Cerebellar cortex (tissue), 1 donor: Measurements from ENCODE around the gene PCNX1.
"Not testable (repeated sequence)": the region's sequence is repeated elsewhere in the genome, so short reads cannot be mapped to it uniquely, and the experiment has no call there.

Experiments used
- DNase-seq: peaks from one replicate; pipeline ENCODE4 v3.0.0-alpha.2; 2015; ENCODE audit warnings: low spot score

The PCNX1 gene

GRCh38 chr14:70916799-70917198, 9.5 kb downstream of the PCNX1 start:
- DNase-seq, result no peak

DNA sequence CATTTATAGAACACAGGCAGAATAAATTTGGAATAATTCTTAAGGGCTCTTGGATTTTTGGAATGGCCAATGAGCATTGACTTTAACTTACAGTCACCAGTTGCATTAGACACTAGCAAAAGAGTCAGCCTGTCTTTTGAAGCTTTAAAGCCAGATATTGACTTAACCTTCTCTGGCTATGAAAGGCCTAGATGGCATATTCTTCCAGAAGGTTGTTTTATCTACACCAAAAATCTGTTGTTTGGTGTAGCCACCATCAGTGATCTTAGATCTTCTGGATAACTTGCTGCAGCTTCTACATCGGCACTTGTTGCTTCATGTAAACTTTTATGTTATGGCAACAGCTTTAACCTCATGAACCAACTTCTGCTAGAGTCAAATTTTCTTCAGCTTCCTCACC, 10.4 kb downstream of the PCNX1 start:
- no peak for DNase-seq

GRCh38 chr14:70919774-70920173, 12.5 kb downstream of the PCNX1 start:
- no peak for DNase-seq

DNA sequence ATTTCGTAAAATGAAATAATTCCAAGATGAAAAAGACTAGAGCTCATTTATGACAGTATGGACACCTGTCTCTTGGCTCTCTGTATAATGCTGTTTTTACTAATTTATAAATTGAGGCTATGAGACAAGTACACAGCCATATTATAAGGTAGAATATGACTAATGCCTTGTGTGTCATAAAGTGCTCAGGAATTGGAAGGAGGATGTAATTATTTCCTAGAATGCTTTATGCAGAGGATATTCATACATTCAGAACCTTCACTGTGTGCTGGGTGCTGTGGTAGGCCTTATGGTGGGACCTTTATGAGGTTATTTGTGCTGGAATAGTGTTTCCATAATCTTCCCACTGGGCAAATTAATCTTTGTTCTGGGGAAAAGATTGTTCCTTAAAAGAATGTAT, 13.3 kb downstream of the PCNX1 start:
- no peak for DNase-seq

GRCh38 chr14:70921669-70922068, 14.4 kb downstream of the PCNX1 start:
- no peak for DNase-seq

DNA sequence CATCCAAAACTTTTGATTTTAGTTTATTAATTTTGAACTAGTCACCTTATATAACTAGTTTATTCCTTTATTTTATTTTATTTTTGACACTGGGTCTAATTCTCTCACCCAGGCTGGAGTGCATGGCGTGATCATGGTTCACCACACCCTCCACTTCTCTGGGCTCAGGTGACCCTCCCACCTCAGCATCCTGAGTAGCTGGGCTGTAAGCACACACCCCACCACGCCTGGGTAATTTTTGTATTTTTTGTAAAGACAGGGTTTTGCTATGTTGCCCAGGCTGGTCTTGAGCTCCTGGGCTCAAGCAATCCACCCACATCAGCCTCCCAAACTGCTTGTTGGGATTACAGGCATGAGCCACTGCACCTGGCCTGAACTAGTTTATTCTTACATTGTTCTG, 17.3 kb downstream of the PCNX1 start:
- no peak for DNase-seq

DNA sequence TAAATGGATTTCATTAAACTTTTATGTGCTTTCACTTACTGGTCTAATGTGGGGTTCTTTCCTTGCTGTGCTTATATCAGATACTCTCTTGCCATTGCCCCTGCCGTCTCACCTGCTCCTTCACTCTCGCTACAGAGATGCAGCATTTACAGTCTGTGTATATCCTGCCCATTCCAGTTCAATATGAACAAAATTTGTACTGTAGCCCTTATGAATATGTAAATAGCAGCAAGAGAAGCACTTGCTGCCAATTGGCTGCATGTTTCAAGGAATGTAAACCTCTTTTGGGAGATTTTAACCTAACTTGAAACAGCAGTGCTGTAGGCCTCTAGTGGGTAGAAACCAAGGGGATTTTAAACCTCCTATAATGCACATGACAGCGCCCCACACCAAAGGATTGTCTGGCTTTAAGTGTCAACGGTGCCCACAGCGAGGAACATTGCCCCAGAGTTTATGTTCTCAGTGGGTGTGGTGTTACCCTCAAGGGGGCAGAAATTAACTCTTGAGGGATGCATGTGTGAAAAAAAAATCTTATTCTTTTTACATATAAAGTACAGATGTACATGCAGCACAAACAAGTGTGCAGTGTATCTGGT, 19.1 kb downstream of the PCNX1 start:
- DNase-seq, result no peak

- DNase-seq, result no peak
These were observed 23.7 kb downstream of the PCNX1 start for GRCh38 chr14:70931008-70931407.

GRCh38 chr14:70934084-70934483, 26.8 kb downstream of the PCNX1 start:
- DNase-seq, result no peak

DNA sequence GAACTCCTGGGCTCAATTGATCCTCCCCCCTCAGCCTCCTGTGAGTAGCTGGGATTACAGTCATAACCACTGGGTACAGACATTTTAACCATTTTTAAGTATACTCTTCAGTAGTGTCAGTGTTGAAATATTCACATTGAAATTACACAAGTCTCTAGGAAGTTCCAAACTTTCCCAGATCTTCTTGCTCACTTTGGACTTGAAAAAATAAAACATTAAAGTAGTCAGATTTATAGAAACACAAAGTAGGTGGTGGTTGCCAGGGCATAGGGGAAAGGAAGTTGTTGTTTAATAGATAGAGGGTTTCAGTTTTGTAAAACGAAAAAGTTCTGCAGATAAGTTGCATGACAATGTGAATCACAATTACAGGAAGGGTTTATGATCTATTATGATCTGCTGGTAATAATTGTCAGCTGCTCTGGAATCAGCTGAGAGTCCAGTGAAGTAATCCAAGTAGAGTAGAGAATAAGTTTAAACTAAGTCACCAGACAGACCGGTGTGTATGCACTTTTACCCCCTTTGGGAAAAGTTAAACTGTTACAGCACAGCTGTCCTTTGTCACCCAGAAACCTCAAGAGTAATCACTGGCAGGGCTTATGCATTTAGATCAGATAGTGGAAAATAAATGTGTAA, 27.4 kb downstream of the PCNX1 start:
- DNase-seq, result no peak

- DNase-seq, result no peak
These were observed 27.9 kb downstream of the PCNX1 start for GRCh38 chr14:70935135-70935534.

DNA sequence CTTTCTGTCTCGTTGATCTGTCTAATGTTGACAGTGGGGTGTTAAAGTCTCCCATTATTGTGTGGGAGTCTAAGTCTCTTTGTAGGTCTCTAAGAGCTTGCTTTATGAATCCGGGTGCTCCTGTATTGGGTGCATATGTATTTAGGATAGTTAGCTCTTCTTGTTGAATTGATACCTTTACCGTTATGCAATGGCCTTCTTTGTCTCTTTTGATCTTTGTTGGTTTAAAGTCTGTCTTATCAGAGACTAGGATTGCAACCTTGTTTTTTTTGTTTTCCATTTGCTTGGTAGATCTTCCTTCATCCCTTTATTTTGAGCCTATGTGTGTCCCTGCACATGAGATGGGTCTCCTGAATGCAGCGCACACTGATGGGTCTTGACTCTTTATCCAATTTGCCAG, 32.4 kb downstream of the PCNX1 start:
- DNase-seq, result not testable (repeated sequence)

DNA sequence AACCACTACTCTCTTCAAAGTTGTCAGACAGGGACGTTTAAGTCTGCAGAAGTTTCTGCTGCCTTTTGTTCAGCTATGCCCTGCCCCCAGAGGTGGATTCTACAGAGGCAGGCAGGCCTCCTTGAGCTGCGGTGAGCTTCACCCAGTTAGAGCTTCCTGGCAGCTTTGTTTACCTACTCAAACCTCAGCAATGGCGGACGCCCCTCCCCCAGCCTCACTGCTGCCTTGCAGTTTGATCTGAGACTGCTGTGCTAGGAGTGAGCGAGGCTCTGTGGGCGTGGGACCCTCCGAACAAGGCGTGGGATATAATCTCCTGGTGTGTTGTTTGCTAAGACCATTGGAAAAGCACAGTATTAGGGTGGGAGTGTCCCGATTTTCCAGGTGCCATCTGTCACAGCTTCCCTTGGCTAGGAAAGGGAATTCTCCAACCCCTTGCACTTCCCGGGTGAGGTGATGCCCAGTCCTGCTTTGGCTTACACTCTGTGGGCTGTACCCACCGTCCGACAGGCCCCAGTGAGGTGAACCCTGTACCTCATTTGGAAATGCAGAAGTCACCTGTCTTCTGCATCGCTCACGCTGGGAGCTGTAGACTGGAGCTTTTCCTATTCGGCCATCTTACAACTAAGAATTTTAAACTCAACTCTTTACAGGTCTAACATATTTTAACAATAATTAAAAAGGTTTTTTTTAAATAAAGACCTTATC, 34.5 kb downstream of the PCNX1 start:
- not testable (repeated sequence) for DNase-seq

DNA sequence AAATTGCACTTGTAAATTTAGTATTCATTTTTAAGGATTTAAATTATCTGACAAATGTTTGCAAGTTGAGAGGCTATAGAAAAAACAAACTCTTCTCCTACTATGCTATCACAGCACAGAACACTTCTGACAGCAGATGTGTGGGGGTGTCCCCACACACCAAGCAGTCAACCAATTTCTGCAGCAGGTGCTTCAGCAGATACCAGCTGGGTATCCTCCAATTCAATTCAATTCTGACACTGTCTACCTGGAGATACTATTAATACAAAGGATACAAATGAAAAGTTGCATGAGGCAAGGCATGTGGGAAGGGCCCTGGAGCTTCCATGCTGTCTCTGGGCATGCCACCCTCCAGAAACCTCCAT, 35.1 kb downstream of the PCNX1 start:
- DNase-seq, result no peak

- DNase-seq, result not testable (repeated sequence)
These were observed 35.5 kb downstream of the PCNX1 start for GRCh38 chr14:70942721-70943120.

DNA sequence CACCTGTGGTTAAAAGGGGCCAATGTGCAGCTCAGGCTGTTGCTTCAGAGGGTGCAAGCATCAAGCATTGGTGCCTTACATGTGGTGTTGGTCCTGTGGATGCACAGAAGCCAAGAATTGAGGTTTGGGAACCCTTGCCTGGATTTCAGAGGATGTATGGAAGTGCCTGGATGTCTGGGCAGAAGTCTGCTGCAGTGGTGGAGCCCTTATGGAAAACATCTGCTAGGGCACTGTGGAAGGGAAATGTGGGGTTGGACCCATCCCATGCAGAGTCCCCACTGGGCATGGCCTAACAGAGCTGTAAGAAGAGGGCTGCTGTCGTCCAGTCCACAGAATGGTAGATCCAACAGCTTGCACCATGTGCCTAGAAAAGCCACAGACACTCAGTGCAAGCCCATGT, 36.6 kb downstream of the PCNX1 start:
- no peak for DNase-seq

DNA sequence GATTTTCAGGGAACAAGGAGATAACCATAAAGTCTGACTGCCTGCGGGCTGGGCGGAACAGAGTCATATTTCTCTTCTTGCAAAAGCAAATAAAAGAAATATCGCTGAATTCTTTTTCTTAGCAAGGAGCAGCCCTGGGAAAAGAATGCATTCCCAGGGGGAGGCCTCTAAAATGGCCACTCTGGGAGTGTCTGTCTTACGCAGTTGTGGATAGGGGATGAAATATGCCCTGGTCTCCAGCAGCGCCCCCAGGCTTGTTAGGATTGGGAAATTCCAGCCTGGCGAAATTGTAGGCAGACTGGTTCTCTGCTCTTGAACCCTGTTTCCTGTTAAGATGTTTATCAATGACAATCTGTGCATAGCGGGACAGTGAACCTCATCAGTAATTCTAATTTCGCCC, 40.5 kb downstream of the PCNX1 start:
- no peak for DNase-seq

DNA sequence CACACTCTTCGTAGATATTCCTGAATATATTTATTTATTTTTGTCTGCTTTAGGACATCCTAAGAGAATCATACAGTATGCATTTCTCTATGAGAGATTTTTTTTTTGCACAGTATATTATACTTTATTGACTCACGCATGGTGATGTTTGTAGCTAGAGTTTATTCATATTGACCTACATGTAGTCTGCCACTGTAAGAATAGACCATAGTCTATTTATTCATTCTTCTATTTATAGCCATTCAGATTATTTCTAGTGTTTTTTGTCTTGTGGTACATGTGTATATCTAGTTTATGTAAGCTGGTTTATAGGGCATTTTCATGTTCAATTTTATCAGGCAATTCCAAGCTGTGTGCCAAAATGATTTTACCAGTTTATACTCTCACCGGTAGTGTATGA, 45.2 kb downstream of the PCNX1 start:
- no peak for DNase-seq

DNA sequence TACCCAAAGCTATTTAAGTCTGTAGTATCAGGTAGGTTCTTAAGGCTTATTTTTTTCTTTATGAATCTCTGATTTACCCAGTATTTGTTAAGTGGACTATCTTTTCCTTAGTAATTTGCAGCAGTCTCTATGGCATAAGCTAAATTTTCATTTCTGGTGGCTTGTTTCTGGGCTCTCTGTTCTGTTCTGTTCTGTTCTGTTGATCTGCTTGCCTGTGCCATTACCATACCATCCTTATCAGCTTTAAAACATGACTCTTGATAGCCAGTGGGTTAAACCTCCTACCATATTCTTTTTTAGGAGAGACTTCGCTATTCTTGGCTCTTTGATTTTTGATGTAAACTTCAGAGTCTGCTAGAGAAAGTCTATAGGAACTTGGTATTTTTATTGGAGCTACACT, 46.8 kb downstream of the PCNX1 start:
- DNase-seq, result no peak

GRCh38 chr14:70955543-70956480, 48.6 kb downstream of the PCNX1 start:
- peak; percentile 31 for DNase-seq

GRCh38 chr14:70956511-70956910, 49.3 kb downstream of the PCNX1 start:
- DNase-seq, result no peak

- no peak for DNase-seq
These were observed 50.5 kb downstream of the PCNX1 start for GRCh38 chr14:70957710-70958109.

GRCh38 chr14:70962935-70963334, 55.7 kb downstream of the PCNX1 start:
- DNase-seq, result no peak
